Natural killer cell treated with Interleukin-12 subunit alpha and Interleukin-12 subunit beta and Interleukin-15 and Interleukin-18, amount 100 ng/mL, for 72 hours (primary cell): Measurements from ENCODE around the gene RIMS4. TPM values are rescaled to one million over a fixed set of nuclear protein-coding genes. Genes with fewer than 3 reads are reported as not detected.
A peak's percentile ranks its signal among the peaks of the same experiment; 100 is the strongest.

Source experiments
- ATAC-seq, 2 donors: fragments of 150-1000 bp; cut with Tn5 transposase in 1 of 2; sonication (Bioruptor Pico), chemical (Tn5 transposase) in 1 of 2; 2 replicates each; pipeline ENCODE4 v1.10.0; 2021
- DNase-seq: peaks from one replicate; pipeline ENCODE4 v3.0.0; 2022; ENCODE audit warnings: low spot score
- H3K27ac Mint-ChIP-seq, 2 donors: 1 replicate in 1 of 2; 2 replicates in 1 of 2; pipeline ENCODE4 v1.8.0; 2022; ENCODE audit warnings: mixed read lengths in 2 of 2, mild to moderate bottlenecking in 1 of 2, moderate library complexity in 1 of 2
- H3K27me3 Mint-ChIP-seq, 2 donors: 1 replicate in 1 of 2; 2 replicates in 1 of 2; pipeline ENCODE4 v1.8.0; 2022; ENCODE audit warnings: mixed read lengths in 2 of 2
- H3K36me3 Mint-ChIP-seq: one replicate; pipeline ENCODE4 v1.8.0; 2022; ENCODE audit warnings: mixed read lengths
- H3K4me1 Mint-ChIP-seq, 2 donors: 1 replicate in 1 of 2; 2 replicates in 1 of 2; pipeline ENCODE4 v1.8.0; 2022; ENCODE audit warnings: low read depth in 2 of 2, mixed read lengths in 2 of 2, mild to moderate bottlenecking in 1 of 2
- H3K4me3 Mint-ChIP-seq: one replicate; pipeline ENCODE4 v1.8.0; 2022; ENCODE audit warnings: mixed read lengths
- H3K9me3 Mint-ChIP-seq: 2 replicates; pipeline ENCODE4 v1.8.0; 2022; ENCODE audit warnings: mixed read lengths
- total RNA-seq, 2 donors: library from RNA; stranded (reverse); gene quantifications; one replicate each; pipeline ENCODE4 v1.2.3, GENCODE V29; 2022

RIMS4 gene
- total RNA-seq, 2 donors from 2014 or later, result not detected

- DNase-seq (peak; percentile 2), ATAC-seq (no peak)
- Mint-ChIP-seq H3K27me3 (peaks cover 0 to 4% of the 10 kb centered on the region in 2 donors), H3K27ac (no peak overlapping the region), H3K9me3 (no peaks in the 10 kb centered on the region), H3K4me3 (no peak overlapping the region), H3K36me3 (no peaks in the 10 kb centered on the region), H3K4me1 (no peaks in the 10 kb centered on the region)
These were observed 51.9 kb downstream of the RIMS4 start for GRCh38 chr20:44758247-44759101.

- Mint-ChIP-seq H3K27ac (no peak overlapping the region), H3K4me3 (no peak overlapping the region), H3K9me3 (no peaks in the 10 kb centered on the region), H3K36me3 (no peaks in the 10 kb centered on the region), H3K27me3 (peaks cover 0 to 4% of the 10 kb centered on the region in 2 donors), H3K4me1 (no peaks in the 10 kb centered on the region)
- peak; percentile 15 for DNase-seq
- no peak for ATAC-seq
These were observed 53.4 kb downstream of the RIMS4 start for GRCh38 chr20:44756956-44757355.

GRCh38 chr20:44756011-44756688 is 54.2 kb downstream of the RIMS4 start:
- no peaks in the 10 kb centered on the region for H3K4me1 Mint-ChIP-seq
- ATAC-seq (no peak), DNase-seq (no peak)
- no peaks in the 10 kb centered on the region for H3K9me3 Mint-ChIP-seq
- peaks cover 0 to 8% of the 10 kb centered on the region in 2 donors for H3K27me3 Mint-ChIP-seq
- H3K27ac Mint-ChIP-seq, result no peak overlapping the region
- no peak overlapping the region for H3K4me3 Mint-ChIP-seq
- H3K36me3 Mint-ChIP-seq, result no peaks in the 10 kb centered on the region

GRCh38 chr20:44754554-44754953 is 55.8 kb downstream of the RIMS4 start:
- H3K36me3 Mint-ChIP-seq, result no peaks in the 10 kb centered on the region
- H3K9me3 Mint-ChIP-seq, result no peaks in the 10 kb centered on the region
- H3K27ac Mint-ChIP-seq, result no peak overlapping the region
- no peaks in the 10 kb centered on the region for H3K4me1 Mint-ChIP-seq
- peaks cover 0 to 7% of the 10 kb centered on the region in 2 donors for H3K27me3 Mint-ChIP-seq
- no peak overlapping the region for H3K4me3 Mint-ChIP-seq
- ATAC-seq (no peak), DNase-seq (peak; percentile 13)

DNA sequence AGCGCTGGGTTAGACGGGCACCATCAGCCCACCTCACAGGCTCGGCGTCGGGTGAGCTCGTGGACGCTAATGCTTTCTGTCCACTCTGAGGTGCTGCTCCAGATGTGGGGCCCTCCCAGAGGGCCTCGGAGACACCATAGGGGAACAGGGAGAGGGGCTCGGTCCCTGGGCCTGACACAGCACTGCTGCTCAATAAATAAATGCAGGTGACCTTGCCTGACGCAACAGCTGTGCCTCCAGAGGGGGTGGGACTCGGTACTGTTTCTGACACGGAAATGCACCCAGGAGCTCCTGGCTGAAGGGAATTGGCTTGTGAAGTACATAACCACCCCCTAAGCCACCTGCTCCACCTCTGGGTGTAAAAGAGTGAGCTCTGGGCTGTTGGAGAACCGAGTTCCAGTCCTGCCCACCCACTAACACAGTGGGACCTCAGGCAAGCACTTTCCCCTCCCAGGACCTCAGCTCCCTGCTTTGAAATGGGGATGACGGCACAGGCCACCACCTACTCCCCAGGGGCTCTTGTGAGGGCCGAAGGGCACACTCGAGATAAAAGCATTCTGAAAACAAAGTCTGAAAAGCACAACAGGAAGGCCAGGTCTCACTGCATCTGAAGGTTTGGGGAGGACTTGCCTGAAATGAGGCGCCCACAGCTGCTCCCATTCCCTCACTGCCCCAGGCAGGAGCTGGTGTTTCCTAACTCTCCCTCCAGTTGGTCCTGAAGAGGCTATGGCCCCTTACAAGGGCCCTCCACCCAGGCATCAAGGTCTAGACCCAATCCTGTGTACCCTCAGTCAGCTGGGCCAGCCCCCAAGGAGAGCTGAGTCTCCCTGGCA is 58.0 kb downstream of the RIMS4 start:
- Mint-ChIP-seq H3K4me3 (no peak overlapping the region), H3K27me3 (peaks cover 5 to 17% of the 10 kb centered on the region in 2 donors), H3K9me3 (no peaks in the 10 kb centered on the region), H3K27ac (no peak overlapping the region), H3K36me3 (no peaks in the 10 kb centered on the region), H3K4me1 (peaks cover 3 to 4% of the 10 kb centered on the region in 2 donors)
- ATAC-seq, result no peak
- no peak for DNase-seq

- ATAC-seq (no peak), DNase-seq (peak; percentile 59)
- Mint-ChIP-seq H3K36me3 (no peaks in the 10 kb centered on the region), H3K27me3 (peaks cover 18 to 22% of the 10 kb centered on the region in 2 donors), H3K4me1 (peaks cover 7 to 10% of the 10 kb centered on the region in 2 donors), H3K4me3 (no peak overlapping the region), H3K9me3 (no peaks in the 10 kb centered on the region), H3K27ac (no peak overlapping the region)
These were observed 60.1 kb downstream of the RIMS4 start for GRCh38 chr20:44750081-44750805.

GRCh38 chr20:44748005-44748370 is 62.4 kb downstream of the RIMS4 start:
- DNase-seq (peak; percentile 35), ATAC-seq (no peak)
- no peak overlapping the region for H3K27ac Mint-ChIP-seq
- peaks cover 11 to 14% of the 10 kb centered on the region in 2 donors for H3K4me1 Mint-ChIP-seq
- H3K9me3 Mint-ChIP-seq, result no peaks in the 10 kb centered on the region
- H3K27me3 Mint-ChIP-seq, result peaks cover 38 to 42% of the 10 kb centered on the region in 2 donors
- H3K36me3 Mint-ChIP-seq, result no peaks in the 10 kb centered on the region
- H3K4me3 Mint-ChIP-seq, result no peak overlapping the region

DNA sequence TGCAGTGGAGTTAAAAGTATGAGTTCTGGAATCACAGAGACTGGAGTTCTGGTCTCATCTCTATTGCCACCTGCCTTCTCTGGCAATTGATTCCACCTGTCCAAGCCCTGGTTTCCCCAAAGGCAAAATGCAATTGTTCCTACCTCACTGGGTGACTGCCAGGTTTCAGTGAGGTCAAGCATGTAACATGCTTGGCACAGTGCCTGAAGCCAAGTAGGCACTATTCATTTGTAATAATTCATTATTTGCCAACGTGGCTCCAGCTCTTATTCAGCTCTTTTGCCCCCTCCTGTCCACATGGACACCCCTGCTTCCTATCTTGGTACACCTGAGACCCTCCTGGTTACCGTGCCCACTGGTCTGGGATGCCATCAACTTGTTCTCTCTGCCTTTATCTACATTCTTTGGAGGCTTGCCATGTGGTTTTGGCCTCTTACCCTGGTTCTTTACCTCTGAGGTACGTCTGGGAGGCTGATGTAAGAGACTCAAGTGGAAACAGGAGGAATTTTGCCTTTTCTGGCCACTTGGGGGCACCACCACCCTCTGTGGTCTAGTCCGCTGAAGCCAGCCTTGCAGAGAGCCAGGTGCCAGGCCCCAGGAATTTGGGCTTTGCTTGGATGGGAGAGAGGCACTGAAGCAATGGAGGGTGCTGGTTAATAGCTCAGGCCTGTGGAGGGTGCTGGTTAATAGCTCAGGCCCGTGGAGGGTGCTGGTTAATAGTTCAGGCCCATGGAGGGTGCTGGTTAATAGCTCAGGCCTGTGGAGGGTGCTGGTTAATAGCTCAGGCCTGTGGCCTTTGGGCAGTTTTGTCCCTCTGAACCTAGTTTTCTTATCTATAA is 63.0 kb downstream of the RIMS4 start:
- H3K4me1 Mint-ChIP-seq, result peaks cover 11 to 14% of the 10 kb centered on the region in 2 donors
- peak overlapping the region; percentile 32 for H3K4me3 Mint-ChIP-seq
- peaks cover 38 to 42% of the 10 kb centered on the region in 2 donors for H3K27me3 Mint-ChIP-seq
- H3K27ac Mint-ChIP-seq, result peak overlapping the region in 1 of 2 donors; percentile 47
- ATAC-seq, result no peak
- H3K36me3 Mint-ChIP-seq, result no peaks in the 10 kb centered on the region
- DNase-seq, result peak; percentile 67
- no peaks in the 10 kb centered on the region for H3K9me3 Mint-ChIP-seq

DNA sequence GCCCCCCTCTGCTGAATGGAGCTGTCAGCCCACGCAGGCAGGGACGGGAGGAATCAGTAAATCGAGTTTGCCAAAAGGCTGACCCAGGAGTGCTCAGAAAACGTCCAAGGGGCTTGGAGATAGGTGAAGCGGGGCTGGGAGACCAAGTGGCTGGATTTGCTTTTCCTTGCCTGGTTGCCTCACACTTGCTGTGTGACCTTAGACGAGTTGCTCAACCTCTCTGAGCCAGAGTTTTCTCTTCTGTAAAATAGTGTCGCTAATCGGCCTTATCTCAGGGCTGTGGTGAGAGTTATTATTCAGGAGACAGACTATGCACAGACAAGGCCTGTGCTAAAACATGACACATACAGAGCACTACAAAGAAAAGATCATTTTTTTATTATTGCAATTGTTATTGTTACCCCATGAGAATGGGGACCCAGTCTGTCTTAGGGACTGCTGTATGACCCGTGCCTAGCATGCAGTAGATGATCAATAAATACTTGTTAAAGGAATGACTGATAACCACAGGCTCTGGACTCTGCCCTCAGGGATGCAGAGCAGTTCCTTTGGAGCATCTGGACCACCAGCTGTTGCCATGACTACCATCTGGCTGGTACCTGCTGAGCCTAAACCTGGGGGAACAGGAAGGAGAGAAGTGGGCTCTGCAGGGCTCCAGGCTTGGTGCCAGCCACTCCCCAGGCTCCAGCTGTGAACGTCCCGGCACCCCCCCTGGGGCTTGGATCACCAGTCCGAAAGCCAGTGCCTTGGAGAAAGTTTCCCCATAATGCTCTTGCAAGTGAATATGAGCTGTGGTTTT is 63.8 kb downstream of the RIMS4 start:
- Mint-ChIP-seq H3K27me3 (peaks cover 38 to 44% of the 10 kb centered on the region in 2 donors), H3K4me1 (peaks cover 11 to 14% of the 10 kb centered on the region in 2 donors), H3K27ac (no peak overlapping the region), H3K4me3 (peak overlapping the region; percentile 62), H3K9me3 (no peaks in the 10 kb centered on the region), H3K36me3 (no peaks in the 10 kb centered on the region)
- peak; percentile 52 for DNase-seq
- no peak for ATAC-seq

DNA sequence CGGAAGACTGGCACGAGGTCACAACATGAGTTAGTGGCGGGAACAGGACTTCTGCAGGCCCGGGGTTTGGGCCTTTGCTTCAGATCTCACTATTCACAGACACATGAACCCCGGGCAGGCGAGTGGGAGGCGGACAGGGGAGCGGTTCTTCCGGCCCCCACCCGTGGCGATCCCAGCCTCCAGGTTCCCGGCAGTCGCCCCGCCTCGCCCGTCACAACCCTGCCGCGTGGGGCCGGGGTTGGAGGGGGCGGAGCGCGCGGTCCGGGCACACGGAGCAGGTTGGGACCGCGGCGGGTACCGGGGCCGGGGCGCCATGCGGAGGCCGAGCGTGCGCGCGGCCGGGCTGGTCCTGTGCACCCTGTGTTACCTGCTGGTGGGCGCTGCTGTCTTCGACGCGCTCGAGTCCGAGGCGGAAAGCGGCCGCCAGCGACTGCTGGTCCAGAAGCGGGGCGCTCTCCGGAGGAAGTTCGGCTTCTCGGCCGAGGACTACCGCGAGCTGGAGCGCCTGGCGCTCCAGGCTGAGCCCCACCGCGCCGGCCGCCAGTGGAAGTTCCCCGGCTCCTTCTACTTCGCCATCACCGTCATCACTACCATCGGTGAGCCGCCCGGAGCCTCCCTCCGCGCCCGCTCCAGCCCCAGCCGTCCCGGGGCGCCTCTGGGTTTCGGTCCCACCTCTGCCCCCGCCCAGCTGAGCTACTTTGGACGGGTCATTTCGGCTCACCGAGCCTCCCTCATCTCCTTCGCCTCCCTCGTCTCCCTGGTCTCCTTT is 64.6 kb downstream of the RIMS4 start, which contains the start of gene KCNK15:
Gene KCNK15 (plus strand): TSS at position 268 of the 769 bp plus-strand sequence. CDS start 46 bp downstream, at position 314.
- Mint-ChIP-seq H3K9me3 (no peaks in the 10 kb centered on the region), H3K4me3 (peak within 1 kb of the TSS; percentile 70), H3K27ac (peak within 1 kb of the TSS in 1 of 2 donors; percentile 51), H3K4me1 (peaks cover 11 to 14% of the 10 kb centered on the region in 2 donors), H3K36me3 (no peaks in the 10 kb centered on the region), H3K27me3 (peaks cover 38 to 39% of the 10 kb centered on the region in 2 donors)
- peak; percentile 66 to 81 for ATAC-seq
- peak; percentile 61 for DNase-seq

DNA sequence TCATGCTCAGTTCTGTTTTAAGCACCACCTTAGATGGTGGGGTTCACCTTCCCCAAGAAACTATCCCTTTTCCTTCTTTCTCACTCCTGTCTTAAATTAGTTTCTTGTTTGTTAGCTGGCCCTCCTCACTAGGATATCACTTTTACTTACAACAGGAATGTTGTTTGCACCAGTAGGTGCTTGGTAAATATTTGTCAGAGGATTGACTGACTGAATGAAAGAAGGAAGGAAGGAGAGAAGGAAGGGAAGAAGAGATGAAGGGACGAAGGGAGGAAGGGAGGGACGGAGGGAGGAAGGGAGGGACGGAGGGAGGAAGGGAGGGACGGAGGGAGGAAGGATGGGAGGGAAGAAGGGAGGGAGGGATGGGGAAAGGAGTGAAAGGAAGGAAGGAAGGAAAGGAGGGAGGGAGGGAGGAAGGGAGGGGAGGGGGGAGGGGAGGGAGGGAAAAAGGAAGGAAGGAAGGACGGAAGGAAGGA is 65.2 kb downstream of the RIMS4 start:
- peaks cover 11 to 14% of the 10 kb centered on the region in 2 donors for H3K4me1 Mint-ChIP-seq
- peaks cover 38 to 39% of the 10 kb centered on the region in 2 donors for H3K27me3 Mint-ChIP-seq
- DNase-seq (no peak), ATAC-seq (no peak)
- peak overlapping the region; percentile 70 for H3K4me3 Mint-ChIP-seq
- H3K27ac Mint-ChIP-seq, result peak overlapping the region in 1 of 2 donors; percentile 51
- H3K9me3 Mint-ChIP-seq, result no peaks in the 10 kb centered on the region
- H3K36me3 Mint-ChIP-seq, result no peaks in the 10 kb centered on the region
